HG03045 (cell line): ENCODE data around the gene FAF1.

Source experiments
- ATAC-seq: cut with Tn5 transposase; IDR thresholded peaks from one replicate; pipeline ENCODE4 v1.9.1; 2021; ENCODE audit warnings: mild to moderate bottlenecking, moderate library complexity; ENCODE audit not compliant: unreplicated experiment

The FAF1 gene

DNA sequence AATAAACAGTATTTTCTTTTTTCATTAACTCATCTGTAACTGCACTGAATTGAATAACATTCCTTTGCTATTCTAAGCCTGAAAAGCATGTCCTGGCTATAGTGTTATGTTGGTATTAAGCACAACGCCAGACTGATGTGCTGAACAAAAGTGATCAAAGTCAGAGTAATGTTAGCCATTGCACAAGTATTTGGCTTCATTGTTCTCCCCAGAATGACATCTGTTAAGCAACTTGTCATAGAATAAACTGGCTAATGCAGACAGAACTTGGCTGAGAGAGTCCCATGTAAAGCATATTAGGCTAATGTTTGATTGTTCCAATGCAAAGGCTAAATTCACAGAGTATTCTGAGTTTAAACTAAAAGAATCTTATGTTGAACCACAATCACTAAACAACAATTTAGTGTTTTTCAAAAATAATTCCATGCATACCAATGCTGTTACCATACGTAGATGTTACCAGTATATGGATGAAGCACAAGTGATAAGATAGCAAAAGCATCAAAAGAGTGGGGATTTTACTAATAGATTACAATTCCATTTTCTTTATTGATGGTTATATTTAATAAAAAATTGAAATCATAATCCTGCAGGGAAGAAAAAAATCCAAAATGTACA, 301.5 kb downstream of the FAF1 start:
- ATAC-seq, result no peak

DNA sequence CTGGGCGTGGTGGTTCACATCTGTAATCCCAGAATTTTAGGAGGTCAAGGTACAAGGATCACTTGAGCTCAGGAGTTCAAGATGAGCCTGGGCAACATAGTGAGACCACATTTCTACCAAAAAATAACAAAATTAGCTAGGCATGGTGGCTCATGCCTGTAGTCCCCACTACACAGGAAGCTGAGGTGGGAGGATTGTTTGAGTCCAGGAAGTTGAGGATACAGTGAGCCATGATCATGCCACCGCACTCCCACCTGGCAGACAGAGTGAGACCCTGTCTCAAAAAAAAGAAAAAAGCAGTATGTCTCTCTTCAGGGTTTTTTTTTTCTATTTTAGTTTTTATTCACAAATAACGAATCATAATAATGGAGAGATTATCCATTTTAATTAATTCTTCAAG, 303.1 kb downstream of the FAF1 start:
- ATAC-seq, result no peak

DNA sequence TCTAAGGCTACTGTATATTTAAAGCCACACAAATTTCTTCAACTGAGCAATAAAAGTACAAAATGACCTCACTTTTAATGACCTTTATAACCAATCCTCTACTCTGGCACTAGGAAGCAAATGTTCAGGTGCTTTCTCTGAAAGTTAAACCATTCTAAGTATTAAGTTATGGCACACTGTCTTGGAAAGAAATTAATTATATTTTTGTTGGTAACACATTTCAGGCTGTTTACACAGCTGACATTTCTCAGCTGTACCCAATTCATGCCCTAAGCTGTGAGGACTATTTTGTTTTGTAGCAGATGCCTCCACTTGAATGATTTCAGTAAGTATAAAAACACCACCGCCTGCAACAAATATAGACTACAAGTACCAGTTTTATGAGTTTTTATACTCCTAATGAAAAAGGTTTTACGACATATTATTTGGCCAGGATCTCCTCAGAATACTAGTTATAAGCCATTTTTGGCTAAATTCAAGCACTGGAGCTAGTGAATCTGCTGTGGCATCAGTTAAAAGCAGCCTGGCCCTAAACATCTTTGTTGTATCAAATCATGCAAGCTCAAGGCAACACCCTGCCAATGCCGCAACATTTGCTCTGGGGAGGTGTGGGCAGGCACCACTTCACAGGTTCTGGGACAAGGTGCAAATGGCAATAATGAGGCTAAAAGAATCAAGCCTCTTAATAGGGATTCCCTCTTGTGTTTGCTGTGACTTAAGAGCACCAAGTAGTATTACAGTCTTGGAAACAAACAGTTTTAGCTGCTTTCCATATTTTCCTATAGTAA, 308.4 kb downstream of the FAF1 start:
- ATAC-seq, result no peak

DNA sequence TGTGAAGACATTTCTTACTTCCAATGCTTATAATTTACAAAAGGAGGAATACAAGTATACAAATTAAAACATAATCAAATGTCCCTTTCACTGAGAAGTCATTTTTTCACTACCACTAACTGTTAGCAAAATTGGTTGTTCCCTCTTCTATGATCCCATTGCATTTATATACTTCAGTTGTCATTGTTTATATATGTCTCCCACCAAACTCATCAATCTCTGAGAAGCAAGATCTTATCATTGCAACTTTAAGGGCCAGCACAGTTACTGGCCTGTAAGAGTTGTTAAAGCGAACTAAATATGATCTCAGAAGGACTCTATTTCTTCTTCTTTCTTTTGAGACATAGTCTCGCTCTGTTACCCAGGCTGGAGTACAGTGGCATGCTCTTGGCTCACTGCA, 313.5 kb downstream of the FAF1 start:
- ATAC-seq, result no peak

DNA sequence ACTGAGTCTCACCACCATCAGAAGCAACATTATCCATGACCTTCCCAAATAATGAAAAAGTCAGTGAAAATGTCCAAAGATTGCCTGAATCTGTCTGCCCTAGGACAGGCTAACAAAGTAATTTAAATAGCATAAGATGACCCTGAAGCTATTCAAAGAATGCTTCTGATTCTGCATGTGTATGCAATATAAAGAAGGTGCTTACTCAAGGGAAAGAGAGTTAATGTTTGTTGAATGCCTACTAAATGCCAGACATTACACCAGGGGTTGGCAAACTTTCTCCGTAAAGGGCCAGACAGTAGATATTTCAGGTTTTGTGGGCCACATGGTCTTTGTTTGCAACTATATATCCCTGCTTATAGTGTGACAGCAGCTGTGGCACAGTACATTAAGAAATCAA, 314.9 kb downstream of the FAF1 start:
- no peak for ATAC-seq

DNA sequence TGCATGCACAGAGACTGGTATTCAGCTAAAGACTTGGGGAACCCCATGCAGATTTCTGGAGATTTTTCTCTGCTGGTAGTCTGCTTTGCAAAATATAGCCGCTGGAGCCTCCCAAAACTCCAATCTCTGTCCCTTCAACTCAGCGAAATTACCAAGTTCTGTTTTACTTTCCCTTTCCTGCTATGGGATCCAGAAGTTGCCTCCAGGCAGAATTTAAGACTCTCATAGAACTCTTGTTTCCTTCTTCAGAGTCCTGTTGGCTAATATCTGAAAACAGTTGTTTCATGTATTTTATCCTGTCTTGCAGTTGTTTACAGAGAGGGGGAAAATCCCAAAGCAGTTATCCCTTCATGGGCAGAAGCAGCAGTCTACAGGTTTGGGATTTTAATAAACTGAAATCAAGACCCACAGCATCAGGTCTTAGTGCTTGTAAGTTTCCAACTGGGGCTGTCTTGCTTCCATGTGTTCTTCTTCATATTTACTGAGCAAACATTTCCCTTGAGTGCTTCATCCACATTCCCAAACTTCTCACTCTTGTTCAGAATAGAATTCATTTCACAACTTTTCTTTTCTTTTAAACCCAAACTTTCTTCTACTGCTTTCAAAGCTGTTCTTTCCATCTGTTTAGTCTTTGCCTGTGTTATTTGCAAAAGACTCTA, 315.5 kb downstream of the FAF1 start:
- ATAC-seq, result no peak

DNA sequence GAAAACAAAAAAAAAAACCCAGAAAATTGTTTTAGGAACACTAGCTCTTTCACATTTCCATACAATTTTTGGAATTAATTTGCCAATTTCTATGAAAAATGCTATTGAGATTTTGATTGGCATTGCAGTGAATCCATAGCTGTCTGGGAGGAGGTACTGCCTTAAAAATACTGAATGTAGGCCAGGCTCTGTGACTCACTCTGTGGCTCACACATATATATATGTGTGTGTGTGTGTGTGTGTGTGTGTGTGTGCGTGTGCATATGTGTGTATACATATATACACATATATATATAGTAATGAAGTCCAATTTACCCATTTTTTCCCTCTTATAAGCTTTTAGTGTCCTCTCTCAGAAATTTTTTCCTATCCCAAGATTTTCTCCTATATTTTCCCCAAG, 322.6 kb downstream of the FAF1 start:
- no peak for ATAC-seq

DNA sequence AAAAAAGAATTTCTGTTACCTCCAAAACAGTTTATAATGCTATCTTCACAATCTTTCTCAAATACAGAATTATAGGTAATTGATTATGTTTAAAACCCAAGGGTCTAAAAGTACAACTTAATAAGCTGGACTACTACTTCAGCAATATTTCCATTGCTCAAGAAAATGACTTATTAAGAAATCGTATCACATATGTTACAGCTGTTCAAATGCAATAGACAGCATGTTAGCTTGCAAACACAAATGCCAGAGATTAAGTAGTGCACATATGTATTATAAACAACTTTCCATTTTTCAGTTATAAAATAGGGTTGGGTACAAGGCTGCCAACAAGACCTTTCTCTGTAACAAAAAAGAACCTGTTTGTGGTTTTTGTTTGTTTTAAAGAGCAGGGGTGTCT, 325.8 kb downstream of the FAF1 start:
- no peak for ATAC-seq

DNA sequence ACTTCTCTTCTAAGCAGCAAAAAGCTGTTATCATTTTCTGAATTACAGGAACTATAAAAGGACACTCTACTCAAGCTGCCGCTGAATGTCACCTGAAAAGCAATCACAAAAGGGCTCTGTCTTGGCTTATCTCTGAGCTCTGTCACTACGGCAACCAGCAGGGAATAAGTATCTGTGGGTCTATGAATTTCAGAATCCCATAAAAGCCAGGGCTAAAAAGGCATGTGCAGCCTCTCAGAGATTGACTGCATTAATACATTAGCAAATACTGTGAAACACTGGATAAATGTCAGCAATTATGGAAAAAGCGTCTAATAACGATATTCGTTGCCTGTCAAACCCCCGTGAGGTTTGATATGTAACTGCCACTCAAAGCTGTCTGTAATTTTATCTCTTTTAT, 326.6 kb downstream of the FAF1 start:
- no peak for ATAC-seq

DNA sequence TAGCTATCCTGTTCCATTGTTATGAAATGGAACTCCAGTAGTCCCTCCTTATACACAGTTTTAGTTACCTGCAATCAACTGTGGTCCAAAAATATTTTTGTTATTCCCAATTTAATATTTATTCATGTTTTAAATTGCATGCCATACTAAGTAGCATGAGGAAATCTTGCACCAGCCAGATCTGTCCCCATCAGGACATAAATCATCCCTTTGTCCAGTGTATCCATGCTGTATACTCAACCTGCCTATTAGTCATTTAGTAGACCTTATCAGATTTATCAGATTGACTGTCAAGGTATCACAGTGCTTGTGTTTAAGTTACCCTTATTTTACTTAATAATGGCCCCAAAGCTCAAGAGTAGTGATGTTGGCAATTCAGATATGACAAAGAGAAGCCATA, 328.9 kb downstream of the FAF1 start:
- no peak for ATAC-seq

DNA sequence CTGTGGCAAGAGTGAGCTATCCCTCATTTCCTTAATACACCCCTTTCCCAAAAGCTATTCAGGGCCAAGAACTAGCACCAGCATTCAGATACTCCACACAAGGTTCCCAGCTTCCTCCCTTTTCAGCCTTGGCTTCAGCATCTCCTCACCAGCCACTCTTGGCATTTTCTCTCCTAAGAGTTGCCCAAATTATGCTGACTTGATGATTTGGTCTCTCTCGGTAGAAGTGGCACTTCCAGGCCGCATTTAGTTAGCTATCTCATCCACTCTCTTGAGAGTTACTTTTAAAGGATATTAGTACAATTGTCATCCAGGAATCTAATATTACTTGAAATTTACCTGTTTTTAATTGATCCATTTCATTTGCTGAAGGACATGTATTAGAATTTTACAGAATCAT, 337.8 kb downstream of the FAF1 start:
- no peak for ATAC-seq

DNA sequence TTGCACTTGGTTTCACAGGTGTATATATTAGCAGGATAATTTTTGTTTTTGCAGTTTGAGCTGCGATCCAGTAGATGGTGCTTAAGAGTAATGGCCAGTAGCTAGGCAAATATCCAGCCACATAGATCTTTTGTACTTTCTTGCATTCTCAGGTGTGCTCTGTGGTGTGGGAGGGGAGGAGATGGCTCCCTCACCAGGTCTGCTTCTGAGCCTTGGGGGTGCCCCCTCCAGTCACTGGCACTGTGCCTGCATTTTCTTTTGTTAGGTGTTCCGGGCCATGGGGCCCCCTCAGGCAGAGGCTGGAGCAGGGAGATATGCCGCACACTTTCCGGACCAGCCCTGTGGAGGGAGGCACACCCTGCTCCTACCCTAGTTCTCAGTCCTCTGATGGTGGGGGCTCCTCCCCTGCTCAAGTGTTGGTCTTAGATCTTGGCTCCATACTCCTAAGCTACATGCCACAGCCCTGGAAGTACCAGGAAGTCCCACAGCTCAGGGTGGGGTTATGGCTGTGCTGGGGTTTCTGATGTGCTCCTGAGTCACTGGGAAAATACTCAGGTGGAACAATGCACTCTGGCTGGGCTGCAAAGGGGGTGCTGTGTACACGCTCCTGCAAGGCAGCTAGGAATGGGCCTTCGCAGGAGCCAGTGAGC, 339.3 kb downstream of the FAF1 start:
- no peak for ATAC-seq

DNA sequence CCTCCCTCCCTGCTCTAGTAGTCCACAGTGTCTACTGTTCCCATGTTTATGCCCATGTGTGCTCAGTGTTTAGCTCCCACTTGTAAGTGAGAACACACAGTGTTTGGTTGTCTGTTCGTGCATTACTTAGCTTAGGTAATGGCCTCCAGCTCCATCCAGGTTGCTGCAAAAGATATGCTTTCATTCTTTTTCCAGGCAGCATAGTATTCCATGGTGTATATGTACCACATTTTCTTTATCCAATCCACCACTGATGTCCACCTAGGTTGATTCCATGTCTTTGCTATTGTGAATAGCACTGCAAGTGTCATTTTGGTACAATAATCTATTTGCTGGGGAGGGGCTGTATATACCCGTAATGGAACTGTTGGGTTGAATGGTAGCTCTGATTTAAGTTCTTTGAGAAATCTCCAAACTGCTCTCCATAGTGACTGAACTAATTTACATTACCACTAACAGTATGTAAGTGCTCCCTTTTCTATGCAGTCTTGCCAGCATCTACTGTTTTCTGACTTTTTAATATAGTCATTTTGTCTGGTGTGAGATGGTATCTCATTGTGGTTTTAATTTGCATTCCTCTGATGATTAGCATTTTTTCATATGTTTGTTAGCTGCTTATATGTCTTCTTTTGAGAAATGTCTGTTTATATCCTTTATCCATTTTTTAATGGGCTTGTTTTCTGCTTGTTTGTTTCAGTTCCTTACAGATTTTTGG, 344.9 kb downstream of the FAF1 start:
- no peak for ATAC-seq

DNA sequence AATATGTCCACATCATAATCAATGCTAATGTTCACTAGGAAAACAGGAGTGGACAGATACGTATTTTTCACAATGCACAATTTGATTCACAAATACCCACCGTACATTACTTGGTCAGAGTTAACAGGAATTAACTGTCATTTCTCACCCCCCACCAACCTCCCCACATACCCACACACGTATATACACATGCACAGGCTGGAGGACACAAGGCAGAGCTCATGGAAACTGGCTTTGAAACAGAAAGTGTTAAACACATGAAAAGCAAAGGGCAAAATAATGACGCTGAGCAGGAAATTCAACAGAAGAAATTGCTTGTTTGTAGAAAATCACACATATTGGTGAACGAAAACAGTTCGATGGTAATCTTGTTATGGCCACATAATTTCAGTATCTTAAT, 348.4 kb downstream of the FAF1 start:
- ATAC-seq, result no peak

DNA sequence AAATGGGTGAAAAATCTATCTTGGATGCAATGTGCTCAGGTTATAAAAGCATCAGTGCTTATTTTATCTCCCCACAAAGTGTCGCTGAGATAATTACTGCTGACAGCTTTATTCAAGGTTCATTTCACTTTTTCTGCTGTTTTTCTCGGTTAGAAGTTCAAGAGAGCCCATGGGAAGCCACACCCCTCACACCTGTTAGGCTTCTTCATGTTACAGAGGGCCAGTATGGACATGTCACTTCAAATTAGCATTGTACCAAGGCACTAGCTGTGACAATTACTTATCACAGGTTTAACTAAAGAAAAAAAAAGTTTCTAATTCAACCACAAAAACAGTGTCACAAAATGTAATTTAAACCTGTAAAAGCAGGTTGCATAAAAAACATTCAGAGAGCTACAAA, 349.5 kb downstream of the FAF1 start:
- no peak for ATAC-seq

DNA sequence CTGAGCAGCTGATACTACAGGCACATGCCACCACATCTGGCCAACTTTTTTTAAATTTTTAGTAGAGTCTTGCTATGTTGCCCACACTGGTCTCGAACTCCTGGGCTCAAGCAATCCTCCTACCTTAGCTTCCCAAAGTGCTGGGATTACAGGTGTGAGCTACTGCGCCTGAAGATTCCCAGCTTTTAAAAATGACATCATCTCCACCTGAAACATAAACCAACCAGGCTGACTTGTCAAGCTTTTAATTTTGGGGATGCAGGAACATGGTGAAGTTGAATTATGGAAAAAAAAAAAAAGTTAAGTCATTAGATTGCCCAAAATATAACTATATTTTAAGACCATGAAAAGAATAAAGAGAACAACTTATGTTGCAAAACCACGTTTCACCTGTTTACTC, 350.6 kb downstream of the FAF1 start:
- no peak for ATAC-seq

DNA sequence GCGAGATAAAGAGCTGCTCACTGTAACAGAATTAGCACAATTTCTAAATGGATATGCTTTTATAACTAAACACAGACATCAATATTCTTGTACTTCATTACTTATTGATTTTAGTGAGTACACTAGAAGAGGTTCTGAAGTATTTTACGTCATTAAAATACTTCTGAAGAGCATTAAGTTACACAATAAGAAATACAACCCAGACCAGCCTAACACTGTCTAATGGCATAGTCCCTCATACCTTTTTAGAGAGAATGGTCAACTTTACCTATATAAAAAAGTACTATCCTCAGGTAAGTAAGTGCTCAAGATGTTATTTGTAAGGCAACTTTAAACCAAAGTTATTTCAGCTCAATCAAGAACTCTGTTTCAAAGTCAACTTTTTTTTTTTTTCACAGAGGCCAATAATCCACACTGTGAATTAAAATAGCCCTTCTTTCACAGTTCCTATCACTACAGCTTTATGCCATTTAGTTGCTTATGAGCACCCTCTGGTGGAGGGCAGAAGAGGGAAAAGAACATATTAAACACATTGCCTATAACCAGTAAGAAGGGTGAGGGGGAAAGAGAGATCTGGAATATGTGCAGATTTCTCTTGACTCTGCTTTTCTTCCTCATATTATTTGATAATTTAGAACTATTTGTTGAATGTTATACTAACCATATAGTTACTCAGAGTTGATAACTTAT, 354.7 kb downstream of the FAF1 start:
- no peak for ATAC-seq

DNA sequence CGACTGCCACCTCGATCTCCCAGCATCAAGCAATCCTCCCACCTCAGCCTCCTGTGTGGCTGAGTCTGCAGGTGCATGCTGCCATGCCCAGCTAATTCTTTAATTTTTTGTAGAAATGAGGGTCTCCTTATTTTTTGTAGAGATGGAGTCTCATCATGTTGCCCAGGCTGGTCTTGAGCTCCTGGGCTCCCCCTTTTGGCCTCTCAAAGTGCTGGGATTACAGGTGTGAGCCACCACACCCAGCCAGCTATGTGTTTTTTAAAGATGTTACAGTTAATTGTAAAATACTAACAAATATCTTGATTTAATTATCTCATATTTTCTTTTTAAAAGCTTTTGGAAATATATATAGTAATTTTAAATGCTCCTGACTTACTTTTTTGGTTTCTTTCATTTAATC, 355.5 kb downstream of the FAF1 start:
- no peak for ATAC-seq

DNA sequence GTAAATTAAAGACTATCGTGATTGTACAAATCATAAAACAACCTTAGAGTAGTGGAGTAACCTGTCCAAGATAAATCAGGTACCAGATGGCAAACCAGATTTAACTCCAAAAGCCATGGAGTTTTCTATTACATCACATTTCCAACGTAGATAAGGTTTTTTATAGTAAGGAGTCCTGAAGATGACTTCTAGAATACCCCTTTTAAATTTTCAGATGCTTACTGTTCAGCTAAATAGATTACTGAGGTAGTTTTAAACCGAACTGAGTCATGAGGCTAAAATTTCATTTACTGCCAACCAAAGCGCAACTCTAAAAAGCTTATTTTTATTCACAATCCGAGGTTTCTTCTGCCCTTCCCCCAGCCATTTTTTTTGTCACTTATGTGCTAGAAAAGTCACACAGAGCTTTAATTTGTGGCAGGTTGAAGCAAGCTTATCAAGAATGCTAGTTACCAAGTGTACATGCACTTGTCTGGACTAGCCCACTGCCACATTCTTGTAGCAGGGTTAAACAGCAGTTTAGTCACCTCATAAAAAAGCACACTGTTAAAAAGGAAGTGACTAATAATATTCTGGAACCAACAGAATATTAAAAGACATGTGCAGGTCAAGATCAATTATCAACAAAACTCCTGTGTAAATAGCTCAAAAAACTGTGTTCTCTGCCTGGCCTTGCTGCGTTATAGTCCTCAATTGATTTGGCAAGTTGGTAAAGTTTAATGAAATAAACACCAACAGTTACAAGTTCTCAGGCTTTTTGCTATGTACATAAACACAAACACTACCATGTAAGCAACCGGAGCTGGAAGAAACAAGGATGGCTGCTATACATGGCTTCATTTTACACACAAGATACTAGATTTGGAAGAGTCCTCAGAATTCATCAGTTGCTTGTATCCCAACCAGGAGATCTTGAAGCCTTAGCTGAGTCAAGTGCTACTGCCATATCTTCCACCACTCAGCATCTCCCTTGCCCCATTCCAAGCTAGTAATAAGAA, 356.5 kb downstream of the FAF1 start:
- ATAC-seq, result no peak
